HG03354 (cell line): Measurements from ENCODE around the gene DARS1.
"Not testable (repeated sequence)": the region's sequence is repeated elsewhere in the genome, so short reads cannot be mapped to it uniquely, and the experiment has no call there.

Source experiments
- ATAC-seq: cut with Tn5 transposase; IDR thresholded peaks from one replicate; pipeline ENCODE4 v1.9.1; 2021; ENCODE audit warnings: mild to moderate bottlenecking; ENCODE audit not compliant: unreplicated experiment, poor library complexity, severe bottlenecking

The DARS1 gene

DNA sequence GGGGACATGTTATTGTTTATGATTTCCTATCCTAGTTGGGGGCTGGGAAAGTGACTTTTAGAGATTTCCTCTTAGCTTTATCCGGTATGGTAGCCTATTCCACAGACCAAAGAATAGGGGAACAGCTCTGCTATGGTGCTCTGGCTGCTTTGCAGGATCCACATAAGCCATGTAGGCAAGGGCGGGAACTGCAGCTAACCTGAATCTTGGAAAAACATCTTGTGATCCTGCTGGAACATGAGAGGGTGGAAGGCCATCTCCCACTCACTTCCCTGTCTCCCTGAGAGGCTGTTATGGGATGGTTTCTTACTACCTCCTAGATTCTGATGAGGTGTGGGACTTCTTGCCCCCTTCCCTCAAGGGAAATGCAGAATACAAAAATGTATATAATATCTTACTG is 2.0 kb upstream of the DARS1 start:
- no peak for ATAC-seq

DNA sequence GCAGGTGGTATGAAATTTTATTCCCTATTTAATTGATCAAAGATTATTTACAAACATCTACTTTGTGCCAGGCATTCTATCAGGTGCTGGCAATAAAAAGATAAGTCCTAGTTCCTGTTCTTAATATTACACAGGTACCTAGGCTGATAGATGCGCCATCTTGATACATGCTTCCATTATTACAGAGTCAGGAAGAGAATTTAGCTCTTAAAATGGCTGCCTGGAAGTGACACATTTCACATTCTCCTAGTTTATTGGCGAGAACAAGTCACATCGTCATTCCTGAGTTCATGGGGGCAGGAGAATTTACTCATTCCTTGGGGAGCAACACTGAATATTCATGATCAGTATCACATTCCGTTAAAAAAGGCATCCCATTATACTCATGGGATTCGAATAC is 1.1 kb upstream of the DARS1 start:
- no peak for ATAC-seq

DNA sequence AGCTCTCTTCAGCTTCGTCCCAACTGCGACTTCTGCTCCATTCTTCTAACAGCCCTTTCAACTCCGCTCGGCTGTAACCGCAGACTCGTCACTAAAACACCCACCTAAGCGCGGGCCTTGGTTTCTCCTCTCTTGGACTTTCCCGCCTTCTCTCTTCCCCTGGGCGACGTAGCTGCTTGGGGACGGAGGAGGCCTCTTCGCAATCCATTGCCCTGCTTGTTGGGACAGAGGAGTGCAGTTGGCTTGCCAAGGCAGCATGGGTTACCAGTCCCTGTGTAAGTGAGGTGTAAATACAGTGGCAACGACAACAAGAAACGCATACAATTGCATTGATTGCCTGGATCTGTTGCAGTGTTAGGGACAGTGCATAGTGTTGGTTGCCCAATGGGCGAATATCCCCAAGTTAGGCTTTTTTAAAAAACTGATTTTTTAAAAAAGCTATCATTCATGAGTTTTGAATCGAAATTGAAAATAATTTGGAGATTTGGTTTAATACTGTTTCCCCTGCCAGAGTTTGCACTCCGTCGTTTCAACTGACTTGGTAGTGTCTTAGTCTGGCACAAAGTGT is 484 bp upstream of the DARS1 start:
- ATAC-seq: peak; percentile 49

DNA sequence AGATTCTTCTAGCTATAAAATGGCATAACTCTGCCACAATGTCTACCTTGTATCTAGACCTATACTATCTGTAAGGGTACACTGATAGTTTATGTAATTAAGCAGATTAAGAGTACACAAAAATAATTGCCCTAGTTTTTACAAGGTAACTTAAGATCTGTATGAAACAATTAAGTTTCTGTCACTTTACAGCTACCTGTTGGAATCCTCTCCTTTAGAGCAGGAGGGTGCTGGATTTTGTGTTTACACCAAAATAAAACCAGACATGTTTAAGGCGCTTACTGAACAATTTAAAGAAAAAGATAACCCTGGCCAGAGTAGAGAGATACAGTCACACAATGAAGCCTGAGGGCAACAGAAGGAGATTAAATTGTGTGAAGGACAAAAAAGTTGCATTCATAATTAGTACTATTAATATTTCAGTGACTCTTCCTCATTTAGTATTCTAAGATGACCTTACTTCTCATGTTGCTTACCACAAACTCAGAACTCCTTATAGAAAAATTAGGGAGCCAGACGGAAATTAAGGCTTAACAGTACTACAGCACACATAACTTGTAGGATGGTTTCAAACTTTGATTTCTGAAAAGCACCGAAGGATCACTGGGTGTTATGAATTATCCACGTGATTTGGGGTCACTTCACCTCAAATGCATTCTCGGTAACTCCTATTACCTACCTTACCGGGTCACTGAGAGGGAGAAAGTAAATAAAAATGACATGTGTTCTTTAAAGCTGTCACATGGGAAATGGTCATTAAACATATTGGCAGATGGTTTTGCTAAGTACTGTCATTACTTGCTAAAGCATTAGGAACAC is 1.0 kb downstream of the DARS1 start:
- peak; percentile 34 for ATAC-seq

DNA sequence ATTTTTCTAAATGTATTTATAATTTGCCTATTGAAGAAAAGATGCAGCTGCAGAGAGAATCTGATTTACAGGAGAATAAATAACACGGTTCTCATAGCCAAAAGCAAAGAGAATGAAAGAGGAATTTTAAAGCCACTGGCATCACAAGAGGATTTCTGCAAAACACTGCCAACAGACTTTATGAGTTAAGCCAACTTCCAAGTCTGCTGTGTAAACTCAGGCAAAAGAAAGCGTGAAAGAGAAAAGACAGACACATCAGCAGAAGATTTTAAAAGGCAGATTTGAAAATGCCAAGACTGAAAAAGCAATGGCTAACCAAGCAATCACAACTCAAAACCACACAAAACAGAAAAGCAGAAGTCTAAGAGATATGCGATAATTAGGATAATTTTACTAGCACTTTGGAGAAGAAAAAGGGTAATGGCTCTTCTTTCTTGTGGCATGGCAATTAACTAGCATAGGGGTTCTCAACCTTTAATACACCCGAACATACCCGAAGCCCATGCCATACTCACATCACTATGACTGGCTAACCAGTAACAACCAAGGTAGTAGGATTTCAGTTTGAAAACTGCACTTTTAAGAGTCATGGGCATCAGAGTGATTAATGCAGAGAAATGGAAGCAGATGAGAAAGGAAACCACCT is 4.9 kb downstream of the DARS1 start:
- no peak for ATAC-seq

DNA sequence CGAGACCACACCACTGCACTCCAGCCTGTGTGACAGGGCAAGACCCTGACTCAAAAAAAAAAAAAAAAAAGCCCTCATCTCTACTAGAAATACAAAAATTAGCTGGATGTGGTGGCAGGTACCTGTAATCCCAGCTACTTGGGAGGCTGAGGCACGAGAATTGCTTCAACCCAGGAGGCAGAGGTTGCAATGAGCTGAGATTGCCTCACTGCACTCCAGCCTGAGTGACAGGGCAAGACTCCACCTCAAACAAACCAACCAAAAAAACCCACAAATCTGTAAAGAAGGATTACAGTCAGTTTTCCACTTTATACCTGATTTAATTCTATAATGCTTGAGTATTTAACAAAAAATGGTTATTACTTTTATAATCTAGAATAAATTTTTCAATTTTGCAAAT is 9.7 kb downstream of the DARS1 start:
- no peak for ATAC-seq

DNA sequence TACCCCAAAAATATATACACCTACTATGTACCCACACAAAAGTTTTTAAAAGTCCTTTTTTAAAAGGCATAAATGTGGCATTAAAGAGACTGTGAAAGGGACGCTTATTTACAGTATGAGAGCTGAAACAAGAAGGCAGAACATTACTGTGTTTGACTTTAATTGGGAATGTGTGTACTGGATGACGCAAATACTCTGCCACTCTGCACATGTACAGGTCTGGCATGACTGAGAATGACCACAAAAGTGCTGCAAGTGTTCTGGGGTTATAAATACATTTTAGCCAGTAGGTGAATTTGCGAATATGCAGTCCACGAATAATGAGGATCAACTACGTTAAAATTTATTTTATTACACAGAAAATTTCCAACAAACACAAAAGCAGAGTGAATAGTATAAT is 11.4 kb downstream of the DARS1 start:
- ATAC-seq: no peak

DNA sequence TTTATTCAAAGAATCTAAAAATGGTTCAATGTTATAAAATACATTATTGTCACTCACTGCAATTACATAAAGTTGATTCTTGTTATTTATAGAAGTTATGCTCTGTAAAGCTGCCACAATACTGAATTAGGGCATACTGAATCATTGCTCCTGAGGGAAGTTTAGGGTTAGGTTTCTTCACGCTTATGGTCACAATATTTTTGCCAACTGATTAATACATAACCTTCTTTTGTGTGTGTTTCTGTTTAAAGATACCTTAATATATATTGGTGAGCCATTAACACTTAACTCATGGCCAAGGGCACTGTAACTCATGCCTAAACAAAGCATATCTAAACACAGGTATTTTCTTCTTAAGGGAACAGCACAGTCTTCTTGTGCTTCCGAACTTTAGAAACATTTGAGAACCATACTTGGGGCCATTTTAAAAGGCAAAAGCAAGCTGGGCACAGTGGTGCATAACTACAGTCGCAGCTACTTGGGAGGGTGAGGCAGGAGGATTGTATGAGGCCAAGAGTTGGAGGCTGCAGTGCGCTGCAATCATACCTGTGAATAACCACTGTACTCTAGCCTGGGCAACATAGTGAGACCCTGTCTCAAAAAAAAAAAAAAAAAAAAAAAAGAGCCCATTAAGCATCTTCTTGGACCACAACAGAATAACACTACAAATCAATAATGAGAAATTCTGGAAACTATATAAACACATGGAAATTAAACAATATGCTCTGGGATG is 15.6 kb downstream of the DARS1 start:
- ATAC-seq: no peak

DNA sequence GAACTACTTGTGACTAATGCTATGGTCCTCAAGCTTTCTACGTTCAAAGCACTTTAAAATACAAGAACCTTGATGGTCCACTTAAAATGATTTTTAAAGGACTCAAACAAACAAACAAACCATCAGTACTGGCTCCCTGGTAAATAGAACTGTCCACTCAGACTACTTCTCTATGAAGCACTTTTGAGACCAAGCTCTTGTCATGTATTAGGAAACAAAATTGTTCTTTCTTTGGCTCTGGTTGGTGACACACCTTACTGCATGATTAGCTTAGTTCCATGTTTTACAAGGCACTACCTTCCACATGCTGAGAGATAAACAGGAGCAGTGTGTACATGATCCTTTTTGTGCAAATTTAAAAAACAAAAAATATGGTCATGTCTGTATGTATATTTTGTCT is 19.7 kb downstream of the DARS1 start:
- ATAC-seq: no peak

DNA sequence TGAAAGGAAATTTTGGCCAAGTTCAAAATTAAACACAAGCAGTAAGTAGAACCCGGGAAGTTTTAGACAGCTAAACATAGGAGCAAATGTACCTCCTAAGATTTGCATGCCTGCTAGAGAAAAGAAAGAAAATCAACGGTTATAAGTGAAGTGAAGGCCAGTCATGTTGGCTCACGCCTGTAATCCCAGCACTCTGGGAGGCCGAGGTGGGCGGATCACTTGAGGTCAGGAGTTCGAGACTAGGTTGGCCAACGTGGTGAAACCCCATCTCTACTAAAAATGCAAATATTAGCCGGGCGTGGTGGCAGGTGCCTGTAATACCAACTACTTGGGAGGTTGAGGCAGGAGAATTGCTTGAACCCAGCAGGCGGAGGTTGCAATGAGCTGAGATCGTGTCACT is 21.0 kb downstream of the DARS1 start:
- not testable (repeated sequence) for ATAC-seq

DNA sequence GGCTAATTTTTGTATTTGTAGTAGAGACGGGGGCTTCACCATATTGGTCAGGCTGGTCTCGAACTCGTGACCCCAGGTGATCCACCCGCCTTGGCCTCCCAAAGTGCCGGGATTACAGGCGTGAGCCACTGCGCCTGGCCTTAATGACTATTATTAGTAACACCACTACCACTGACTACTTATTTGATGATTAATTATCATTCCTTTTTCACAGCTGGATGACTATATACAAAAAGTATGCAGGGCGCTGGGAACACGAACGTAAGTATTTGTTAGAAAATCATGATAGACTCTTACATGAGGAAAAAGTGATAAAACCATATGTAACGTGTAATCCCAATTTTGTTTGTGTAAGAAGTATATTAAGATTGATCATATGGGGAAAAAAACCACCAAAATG is 21.6 kb downstream of the DARS1 start:
- ATAC-seq: no peak

DNA sequence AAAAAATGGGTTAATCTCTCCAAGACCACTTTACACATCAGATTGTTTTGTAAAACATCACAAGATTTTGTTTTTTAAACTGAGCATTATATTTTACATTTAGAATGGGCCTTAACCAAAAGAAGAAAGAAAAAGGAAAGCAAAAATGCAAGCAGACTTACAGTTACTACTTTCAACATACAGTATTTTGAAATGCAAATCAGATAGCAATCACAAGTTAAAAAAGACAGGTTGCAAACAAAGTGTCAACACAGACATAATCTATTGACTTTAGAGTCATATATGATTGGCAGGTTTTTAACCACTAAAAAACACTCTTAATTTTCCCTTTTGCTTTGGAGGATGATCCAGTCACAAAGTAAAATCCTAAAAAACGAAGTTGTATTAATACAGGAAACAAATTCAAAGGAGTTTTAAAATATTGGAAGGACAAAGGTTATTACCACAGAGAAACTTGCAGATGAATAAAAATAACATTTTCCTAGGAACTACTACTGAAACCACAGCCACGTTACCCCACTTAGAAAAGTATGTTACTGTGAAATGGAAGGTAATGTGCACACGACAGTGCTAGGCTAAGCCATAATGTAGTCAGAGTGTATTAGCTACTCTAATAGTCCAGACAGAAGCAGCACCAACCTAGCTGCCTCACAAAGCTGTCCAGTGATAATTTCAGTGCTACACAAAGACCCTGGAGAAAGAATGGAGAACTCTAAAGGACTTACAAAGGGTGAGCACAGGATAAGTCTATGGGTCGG is 22.9 kb downstream of the DARS1 start:
- ATAC-seq: peak; percentile 70

DNA sequence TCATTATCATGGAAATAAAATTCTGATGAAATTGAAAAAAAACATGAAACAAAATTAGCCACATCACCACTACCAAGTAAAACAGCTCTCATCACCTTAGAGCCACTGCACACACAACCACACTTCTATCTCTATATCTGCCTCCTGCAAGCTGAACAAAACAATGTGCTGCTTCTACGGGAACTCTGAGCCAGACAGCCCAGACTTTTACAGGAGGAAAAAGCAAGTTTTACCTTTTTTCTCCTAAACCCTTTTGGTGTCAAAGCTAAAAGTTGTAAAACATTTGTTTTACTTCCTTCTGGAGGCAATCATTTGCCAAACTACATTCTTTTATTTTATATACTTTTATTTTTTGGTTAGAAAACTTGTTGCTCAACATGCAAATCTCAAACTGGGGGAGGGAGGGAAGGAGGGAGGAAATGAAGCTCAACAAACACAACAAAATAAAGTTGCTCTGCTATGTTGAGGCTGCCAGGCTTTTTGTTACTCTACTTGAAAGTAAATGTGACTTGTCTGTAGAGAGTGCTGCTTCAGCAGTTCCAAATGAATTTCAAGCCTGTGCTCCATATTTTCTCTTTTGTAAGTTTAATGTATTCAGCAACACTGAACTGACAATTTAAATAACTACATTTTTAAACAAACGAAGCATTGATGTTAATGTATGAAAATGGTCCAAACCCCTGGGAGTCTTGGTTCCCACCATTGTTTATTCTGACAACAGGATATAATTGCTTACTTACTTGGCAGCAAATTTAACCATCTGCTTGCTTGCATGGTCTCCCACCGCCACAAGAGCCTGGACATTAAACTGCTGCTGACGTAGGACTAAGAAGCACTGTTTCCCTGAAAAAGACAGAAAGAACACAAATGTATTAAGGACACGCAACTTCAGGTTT is 24.5 kb downstream of the DARS1 start:
- ATAC-seq: no peak

DNA sequence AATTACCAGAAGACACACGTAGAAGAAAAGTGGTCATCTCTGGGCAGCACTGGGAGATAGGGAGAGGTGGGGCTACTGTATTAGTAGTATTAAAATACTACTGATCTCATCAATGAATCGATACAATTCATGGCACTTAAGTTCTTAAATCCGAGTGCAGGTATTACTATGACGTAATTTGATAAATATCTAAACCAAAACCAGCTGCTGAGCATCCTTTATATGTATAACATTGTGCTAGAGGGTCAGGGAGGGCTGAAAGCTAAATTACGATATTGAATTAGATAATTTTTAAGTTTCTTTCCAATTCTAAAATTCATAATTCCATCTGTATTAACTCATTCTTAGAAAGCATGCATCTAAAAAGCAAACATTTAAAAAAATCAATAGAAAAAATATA is 25.3 kb downstream of the DARS1 start:
- no peak for ATAC-seq

DNA sequence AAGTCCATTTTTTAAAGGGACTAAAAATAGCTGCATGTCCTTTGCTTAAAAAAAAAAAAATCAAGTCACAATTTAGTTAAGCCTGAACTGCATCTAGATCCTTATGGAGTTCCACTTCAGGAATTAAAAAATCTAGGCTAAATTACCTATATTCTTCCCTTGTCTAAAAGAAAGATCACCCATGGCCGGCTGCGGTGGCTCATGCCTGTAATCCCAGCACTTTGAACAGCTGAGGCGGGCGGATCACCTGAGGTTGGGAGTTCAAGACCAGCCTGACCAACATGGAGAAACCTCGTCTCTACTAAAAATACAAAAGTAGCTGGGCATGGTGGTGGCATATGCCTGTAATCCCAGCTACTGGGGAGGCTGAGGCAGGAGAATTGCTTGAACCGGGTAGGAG is 26.5 kb downstream of the DARS1 start:
- ATAC-seq: not testable (repeated sequence)

DNA sequence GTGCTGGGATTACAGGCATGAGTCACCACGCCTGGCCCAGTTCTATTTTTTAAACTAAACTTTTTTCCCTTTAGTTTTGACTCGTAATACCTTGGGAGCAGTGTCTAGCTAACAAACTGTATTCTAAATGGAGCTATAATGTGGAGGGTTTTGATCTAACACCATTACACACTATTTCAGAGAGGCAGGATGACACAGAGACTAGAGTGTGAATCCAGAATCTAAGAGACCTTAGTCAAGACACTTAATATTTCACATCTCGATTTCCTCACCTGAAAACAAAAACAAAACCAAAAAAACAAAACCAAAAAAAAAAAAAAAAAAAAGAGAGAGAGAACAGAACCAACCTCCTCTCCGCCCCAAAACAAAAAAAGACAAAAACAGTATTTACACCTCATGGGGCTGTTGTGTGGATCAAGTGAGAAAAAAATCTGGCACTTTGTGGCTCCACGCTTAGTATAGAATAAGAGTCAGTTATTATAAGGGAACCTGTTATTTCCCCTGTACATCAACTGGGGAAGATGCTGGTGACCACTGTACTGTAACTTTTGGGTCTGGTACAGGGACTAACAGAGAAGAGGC is 31.3 kb downstream of the DARS1 start:
- ATAC-seq: no peak

DNA sequence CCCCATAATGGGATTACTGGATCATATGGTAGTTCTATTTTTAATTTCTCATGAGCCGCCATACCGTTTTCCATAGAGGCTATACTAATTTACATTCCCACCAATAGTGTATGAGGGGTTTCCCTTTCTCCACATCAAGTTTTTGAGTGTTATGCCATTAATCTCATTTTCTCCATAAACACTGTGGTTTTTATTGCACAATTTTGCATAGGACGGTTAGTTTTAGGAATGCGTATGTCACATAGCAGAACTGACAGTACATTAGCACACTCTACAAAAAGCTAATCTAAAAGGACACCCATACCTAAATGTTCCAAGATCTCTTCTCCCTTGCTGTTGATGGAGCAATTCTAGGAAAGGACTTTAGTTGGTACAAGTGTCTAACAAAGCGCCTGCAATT is 32.5 kb downstream of the DARS1 start:
- no peak for ATAC-seq

DNA sequence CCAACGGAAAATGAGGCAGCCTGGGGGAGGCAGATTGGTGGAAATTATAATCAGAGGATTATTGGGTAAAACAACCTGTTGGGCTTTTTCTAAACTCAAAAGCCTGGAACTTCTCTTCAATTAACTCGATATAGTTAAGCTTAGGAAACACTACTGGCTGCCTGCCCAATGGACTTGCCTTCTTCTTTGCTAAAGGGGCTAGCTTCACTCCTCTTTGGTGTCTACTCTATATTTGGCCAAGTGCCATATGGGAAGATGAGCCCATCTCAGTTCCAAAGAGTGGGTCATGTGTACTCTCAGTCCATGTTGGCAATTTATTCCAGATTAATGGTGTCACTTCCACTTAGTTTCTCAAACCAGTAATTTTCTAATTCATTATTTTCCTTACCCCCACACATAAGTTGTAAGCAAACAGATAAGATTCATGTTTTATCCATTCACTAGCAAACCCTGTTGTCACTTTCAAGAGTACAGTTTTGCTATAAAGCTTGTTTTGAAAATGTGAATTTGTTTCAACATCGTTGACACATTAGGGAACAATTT is 34.3 kb downstream of the DARS1 start:
- ATAC-seq: no peak
